ENCODE data around the gene ZDHHC13.

- no peak for TF ChIP-seq USF2 (IDR thresholded peaks at IDR 0.05; ENCODE audit: low read length)
- no peak for TF ChIP-seq JUND (IDR thresholded peaks at IDR 0.05; ENCODE audit: low read length)
- TF ChIP-seq POLR2A (IDR thresholded peaks at IDR 0.05; ENCODE audit: control extremely low read depth in 1 of 2, low read depth in 2 of 2, low read length in 2 of 2): no peak
- TF ChIP-seq, protein P1, sequence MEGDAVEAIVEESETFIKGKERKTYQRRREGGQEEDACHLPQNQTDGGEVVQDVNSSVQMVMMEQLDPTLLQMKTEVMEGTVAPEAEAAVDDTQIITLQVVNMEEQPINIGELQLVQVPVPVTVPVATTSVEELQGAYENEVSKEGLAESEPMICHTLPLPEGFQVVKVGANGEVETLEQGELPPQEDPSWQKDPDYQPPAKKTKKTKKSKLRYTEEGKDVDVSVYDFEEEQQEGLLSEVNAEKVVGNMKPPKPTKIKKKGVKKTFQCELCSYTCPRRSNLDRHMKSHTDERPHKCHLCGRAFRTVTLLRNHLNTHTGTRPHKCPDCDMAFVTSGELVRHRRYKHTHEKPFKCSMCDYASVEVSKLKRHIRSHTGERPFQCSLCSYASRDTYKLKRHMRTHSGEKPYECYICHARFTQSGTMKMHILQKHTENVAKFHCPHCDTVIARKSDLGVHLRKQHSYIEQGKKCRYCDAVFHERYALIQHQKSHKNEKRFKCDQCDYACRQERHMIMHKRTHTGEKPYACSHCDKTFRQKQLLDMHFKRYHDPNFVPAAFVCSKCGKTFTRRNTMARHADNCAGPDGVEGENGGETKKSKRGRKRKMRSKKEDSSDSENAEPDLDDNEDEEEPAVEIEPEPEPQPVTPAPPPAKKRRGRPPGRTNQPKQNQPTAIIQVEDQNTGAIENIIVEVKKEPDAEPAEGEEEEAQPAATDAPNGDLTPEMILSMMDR (IDR thresholded peaks at IDR 0.05; ENCODE audit: control extremely low read depth in 1 of 3, insufficient read depth in 1 of 3, low read depth in 1 of 3, low read length in 3 of 3): no peak
- no peak for TF ChIP-seq PHF8 (conservative IDR thresholded peaks at IDR 0.05; ENCODE audit: low read depth, low read length)
Measured at GRCh38 chr11:19218216-19218615, 101.2 kb downstream of the ZDHHC13 start.
